Measurements from ENCODE around the gene PFN1. TPM values are rescaled to one million over a fixed set of nuclear protein-coding genes. Genes with fewer than 3 reads are reported as not detected.

The PFN1 gene
- total RNA-seq, 1 experiment from 2014 or later, result 1,459 TPM

DNA sequence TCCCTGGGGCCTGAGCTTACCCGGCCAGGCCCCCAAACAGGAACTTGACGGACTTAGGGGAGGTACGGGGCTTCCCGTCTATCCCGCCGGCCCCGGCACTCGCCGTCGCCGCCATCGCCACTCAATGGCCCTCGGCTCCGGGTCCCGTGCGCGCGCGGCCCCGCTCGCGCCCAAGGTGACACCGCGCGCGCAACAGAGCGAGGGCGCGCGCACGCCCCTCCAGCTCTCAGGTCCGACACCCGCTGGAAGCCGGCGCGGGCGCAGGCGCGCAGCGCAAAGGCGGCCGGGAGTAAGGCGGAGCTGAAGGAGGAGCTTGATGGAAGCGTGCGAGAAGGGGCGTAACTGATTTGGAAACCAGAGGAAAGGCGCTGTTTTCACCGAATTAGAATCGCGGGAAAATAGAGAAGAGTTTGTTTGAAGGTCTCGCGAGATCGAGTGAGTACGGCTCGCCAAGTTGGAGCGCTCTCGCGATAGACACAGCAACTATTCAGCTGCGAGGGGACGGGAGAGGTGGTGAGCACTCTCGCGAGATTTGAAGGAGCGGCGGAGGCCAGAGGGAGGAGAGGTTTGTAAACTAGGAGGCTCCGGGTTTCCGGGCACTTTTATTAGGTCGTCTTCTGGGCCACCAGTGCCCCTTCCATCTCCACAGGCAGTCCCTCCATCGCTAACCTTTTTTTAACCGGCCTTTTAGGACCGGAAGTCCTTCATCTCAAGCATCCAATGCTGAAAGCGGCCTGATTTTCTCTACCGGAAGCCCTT is 8.4 kb downstream of the PFN1 start, which contains the start of the genes RNF167 and SLC25A11:
Gene RNF167 (plus strand): TSS at position 473 of the 759 bp plus-strand sequence. CDS start 642 bp downstream, outside the sequence.
Gene SLC25A11 (minus strand): TSS at position 251 of the 759 bp plus-strand sequence. CDS start 136 bp downstream, at position 115.
- no peaks in the 10 kb centered on the region for H3K9me3 ChIP-seq (ENCODE audit: insufficient read depth, low read depth)
- H3K27me3 ChIP-seq (ENCODE audit: insufficient read depth, low read depth), result no peaks in the 10 kb centered on the region
- peaks cover 63% of the 10 kb centered on the region for H3K79me2 ChIP-seq (ENCODE audit: low read depth)
- ChIA-PET CTCF (interaction anchor here (0.7 to 1.4 kb wide), 4 partner anchors 17 to 150 kb away, joined by 3 to 16 read pairs (median 5); no protein-coding TSS in a partner anchor), POLR2A (ENCODE audit: unreplicated experiment) (interaction anchor here (0.5 to 2.3 kb wide), 8 partner anchors 8 to 418 kb away, joined by 3 to 20 read pairs (median 10); partner anchors contain the start of genes PFN1 and SPAG7)
- H2AFZ ChIP-seq, result peak within 1 kb of the TSS; percentile 92
- no TSS peak for BruUV-seq (replicated peaks)
- intact Hi-C loops (cut with micrococcal nuclease; ENCODE audit: unreplicated experiment), result loop anchor here (1.0 to 10.0 kb wide), 4 partner anchors 9 to 105 kb away; partner anchors contain the start of genes MINK1 and SPAG7
- no peaks in the 10 kb centered on the region for H3K9me2 ChIP-seq (ENCODE audit: insufficient read depth)
- H3K4me1 ChIP-seq (replicated peaks; ENCODE audit: insufficient read depth), result peaks cover 24% of the 10 kb centered on the region
- peaks cover 61% of the 10 kb centered on the region for H3F3A ChIP-seq (ENCODE audit: insufficient read depth, low read depth)
- no peak for TF ChIP-seq EZH2 (IDR thresholded peaks at IDR 0.05; ENCODE audit: low read depth)
- TF ChIP-seq, protein P1, sequence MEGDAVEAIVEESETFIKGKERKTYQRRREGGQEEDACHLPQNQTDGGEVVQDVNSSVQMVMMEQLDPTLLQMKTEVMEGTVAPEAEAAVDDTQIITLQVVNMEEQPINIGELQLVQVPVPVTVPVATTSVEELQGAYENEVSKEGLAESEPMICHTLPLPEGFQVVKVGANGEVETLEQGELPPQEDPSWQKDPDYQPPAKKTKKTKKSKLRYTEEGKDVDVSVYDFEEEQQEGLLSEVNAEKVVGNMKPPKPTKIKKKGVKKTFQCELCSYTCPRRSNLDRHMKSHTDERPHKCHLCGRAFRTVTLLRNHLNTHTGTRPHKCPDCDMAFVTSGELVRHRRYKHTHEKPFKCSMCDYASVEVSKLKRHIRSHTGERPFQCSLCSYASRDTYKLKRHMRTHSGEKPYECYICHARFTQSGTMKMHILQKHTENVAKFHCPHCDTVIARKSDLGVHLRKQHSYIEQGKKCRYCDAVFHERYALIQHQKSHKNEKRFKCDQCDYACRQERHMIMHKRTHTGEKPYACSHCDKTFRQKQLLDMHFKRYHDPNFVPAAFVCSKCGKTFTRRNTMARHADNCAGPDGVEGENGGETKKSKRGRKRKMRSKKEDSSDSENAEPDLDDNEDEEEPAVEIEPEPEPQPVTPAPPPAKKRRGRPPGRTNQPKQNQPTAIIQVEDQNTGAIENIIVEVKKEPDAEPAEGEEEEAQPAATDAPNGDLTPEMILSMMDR (conservative IDR thresholded peaks at IDR 0.05), result no peak
- peaks cover 21% of the 10 kb centered on the region for H3K36me3 ChIP-seq (ENCODE audit: low read depth)
- H3K4me2 ChIP-seq, result peak within 1 kb of the TSS; percentile 100
- DNase-seq, result peak; percentile 98
- peak within 1 kb of the TSS; percentile 93 for H3K4me3 ChIP-seq
- peak within 1 kb of the TSS; percentile 87 for H3K27ac ChIP-seq
- peaks cover 13% of the 10 kb centered on the region for H4K20me1 ChIP-seq (ENCODE audit: insufficient read depth)

DNA sequence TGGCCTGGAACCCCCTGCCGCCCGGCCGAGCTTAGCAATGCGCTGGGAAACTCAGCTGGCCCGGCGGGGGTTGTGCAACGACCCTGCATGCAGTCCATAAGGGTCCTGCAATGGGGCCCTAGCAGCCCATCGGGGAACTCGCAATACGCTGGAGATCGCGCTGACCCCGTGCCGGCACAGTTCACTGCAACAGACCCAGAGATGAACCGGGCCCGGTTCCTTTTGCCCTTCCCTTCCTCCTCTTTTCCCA is 8.9 kb downstream of the PFN1 start:
- Histone ChIP-seq H3K27me3 (ENCODE audit: insufficient read depth, low read depth) (no peaks in the 10 kb centered on the region), H3K4me3 (peak overlapping the region; percentile 93), H2AFZ (peak overlapping the region; percentile 92), H3K9me2 (ENCODE audit: insufficient read depth) (no peaks in the 10 kb centered on the region), H3K4me2 (peak overlapping the region; percentile 100), H3K27ac (peak overlapping the region; percentile 87), H3K4me1 (replicated peaks; ENCODE audit: insufficient read depth) (peaks cover 24% of the 10 kb centered on the region), H3K9me3 (ENCODE audit: insufficient read depth, low read depth) (no peaks in the 10 kb centered on the region), H3K36me3 (ENCODE audit: low read depth) (peaks cover 18% of the 10 kb centered on the region), H3F3A (ENCODE audit: insufficient read depth, low read depth) (peaks cover 61% of the 10 kb centered on the region), H3K79me2 (ENCODE audit: low read depth) (peaks cover 58% of the 10 kb centered on the region), H4K20me1 (ENCODE audit: insufficient read depth) (peaks cover 8% of the 10 kb centered on the region)
- no peak for DNase-seq
- no TSS peak for BruUV-seq (replicated peaks)
- TF ChIP-seq EZH2 (IDR thresholded peaks at IDR 0.05; ENCODE audit: low read depth), result no peak
- TF ChIP-seq, protein P1 (conservative IDR thresholded peaks at IDR 0.05), result no peak
- intact Hi-C loops (cut with micrococcal nuclease; ENCODE audit: unreplicated experiment), result loop anchor here (1.0 kb wide), 1 partner anchor 30 kb away; no protein-coding TSS in a partner anchor
- CTCF ChIA-PET, result interaction anchor here (0.7 kb wide), 1 partner anchor 16 kb away, joined by 6 read pairs; no protein-coding TSS in a partner anchor
- POLR2A ChIA-PET (ENCODE audit: unreplicated experiment), result interaction anchor here (0.6 to 2.3 kb wide), 4 partner anchors 9 to 47 kb away, joined by 3 to 20 read pairs (median 16); partner anchors contain the start of genes PFN1 and SPAG7

DNA sequence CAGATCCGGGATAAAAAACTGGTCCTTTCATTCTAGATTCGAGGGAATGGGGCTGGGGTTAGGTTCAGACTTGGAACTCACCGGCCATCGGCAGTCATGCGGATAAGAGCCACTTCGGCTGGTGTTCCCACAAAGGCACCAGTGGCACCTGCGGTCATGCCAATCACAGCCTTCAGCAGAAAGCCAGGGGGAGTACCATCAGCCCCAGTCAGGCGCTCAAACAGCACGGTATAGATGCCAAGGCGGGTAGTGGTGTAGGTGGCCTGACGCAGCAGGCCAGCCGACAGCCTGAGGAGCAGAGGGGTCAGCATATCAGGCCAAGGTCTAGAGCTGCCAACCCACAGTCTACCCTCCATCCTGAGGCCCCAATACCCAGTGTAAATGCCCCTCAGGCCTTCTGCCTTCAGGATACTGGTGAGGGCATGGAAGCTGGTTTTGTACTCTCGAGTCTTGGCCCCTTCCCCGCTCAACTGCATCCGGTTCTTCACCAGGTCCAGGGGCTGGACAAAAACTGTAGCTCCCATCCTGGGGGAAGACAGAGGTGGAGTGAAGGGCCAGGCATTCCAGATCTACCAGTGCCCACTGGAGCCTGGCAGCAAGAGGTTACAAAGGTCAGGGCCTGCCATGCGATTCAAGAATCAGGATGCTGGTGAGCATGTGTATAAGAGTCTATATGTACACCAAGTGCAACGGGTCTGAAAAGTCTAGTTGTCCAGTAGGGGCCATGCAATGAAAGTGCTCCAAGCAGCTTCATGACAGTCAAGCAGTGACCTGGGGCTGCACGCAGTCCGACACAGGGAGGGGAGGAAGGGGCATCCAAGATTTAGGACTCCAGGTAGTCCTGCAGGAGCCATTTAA is 9.4 kb downstream of the PFN1 start:
- Histone ChIP-seq H3K4me1 (replicated peaks; ENCODE audit: insufficient read depth) (peaks cover 30% of the 10 kb centered on the region), H3K27me3 (ENCODE audit: insufficient read depth, low read depth) (no peaks in the 10 kb centered on the region), H3F3A (ENCODE audit: insufficient read depth, low read depth) (peaks cover 61% of the 10 kb centered on the region), H3K27ac (peak overlapping the region; percentile 87), H2AFZ (peak overlapping the region; percentile 92), H3K9me3 (ENCODE audit: insufficient read depth, low read depth) (no peaks in the 10 kb centered on the region), H4K20me1 (ENCODE audit: insufficient read depth) (peaks cover 4% of the 10 kb centered on the region), H3K4me2 (peak overlapping the region; percentile 100), H3K9me2 (ENCODE audit: insufficient read depth) (no peaks in the 10 kb centered on the region), H3K4me3 (peak overlapping the region; percentile 93), H3K36me3 (ENCODE audit: low read depth) (peaks cover 18% of the 10 kb centered on the region), H3K79me2 (ENCODE audit: low read depth) (peaks cover 52% of the 10 kb centered on the region)
- ChIA-PET POLR2A (ENCODE audit: unreplicated experiment) (interaction anchor here (2.3 kb wide), 1 partner anchor 28 kb away, joined by 19 read pairs; the partner anchor contains the start of gene SPAG7), CTCF (interaction anchor here (0.6 to 0.7 kb wide), 2 partner anchors 16 to 156 kb away, joined by 3 to 6 read pairs; no protein-coding TSS in a partner anchor)
- TF ChIP-seq, protein P1 (conservative IDR thresholded peaks at IDR 0.05), result no peak
- no peak for TF ChIP-seq EZH2 (IDR thresholded peaks at IDR 0.05; ENCODE audit: low read depth)
- intact Hi-C loops (cut with micrococcal nuclease; ENCODE audit: unreplicated experiment), result loop anchor here (1.0 kb wide), 1 partner anchor 30 kb away; no protein-coding TSS in a partner anchor
- no peak for DNase-seq
- BruUV-seq (replicated peaks), result TSS peak; percentile 5

Data from PC-9 (cell line).